K562 (cell line): Measurements from ENCODE around the gene IRF2BP2. TPM values are rescaled to one million over a fixed set of nuclear protein-coding genes. Genes with fewer than 3 reads are reported as not detected.
A peak's percentile ranks its signal among the peaks of the same experiment; 100 is the strongest.

ENCODE experiments used
- ATAC-seq: fragments of 200-7000 bp; cut with Tn5 transposase; 3 replicates; pipeline ENCODE4 v1.9.1; 2020; ENCODE audit warnings: moderate library complexity
- BruUV-seq: library from RNA; stranded (reverse); fragments of 400-500 nt; replicated peaks from 2 replicates; lab custom pipeline; 2021; lab: Mats Ljungman, UMichigan
- CTCF ChIA-PET: fragments of 300-600 bp; formaldehyde crosslinking; extraction: SDS; loops from one replicate; lab custom pipeline; 2021; ENCODE audit warnings: low intra/inter-chr PET ratio; lab: Yijun Ruan, JAX
- POLR2A ChIA-PET: fragments of 300-600, 350-650 bp; sonication (Branson Sonifier 250); formaldehyde crosslinking; extraction: SDS; loops from one replicate; lab custom pipeline; 2021; ENCODE audit warnings: antibody characterized with exemption, inconsistent platforms; lab: Yijun Ruan, JAX
- DNase-seq, 4 experiments: peaks; one replicate each; pipeline versions ENCODE4 v3.0.0 to v3.0.0-alpha.2; 2011 to 2018; ENCODE audit warnings: low spot score in 3 of 4, mixed read lengths in 3 of 4; ENCODE audit errors: extremely low read depth in 1 of 4
- FAIRE-seq: peaks from 2 replicates; lab custom pipeline; 2011; peaks lifted over from hg19 to GRCh38; lab: Jason Lieb, UNC
- H2AFZ ChIP-seq: 2 replicates; pipeline ENCODE4 v1.6.0; 2011; ENCODE audit warnings: low read depth, low read length, control low read depth, inconsistent platforms
- H3K27ac ChIP-seq: fragments of 200-600 bp; 3 replicates; pipeline ENCODE4 v1.8.0; 2011; ENCODE audit warnings: low read depth, mild to moderate bottlenecking, control low read depth, inconsistent platforms, low read length, moderate library complexity, mixed read lengths; ENCODE audit errors: extremely low read depth
- H3K27me3 ChIP-seq, 2 experiments: fragments of 300-600 bp in 1 of 2; 2 replicates in 1 of 2; 3 replicates in 1 of 2; pipeline versions ENCODE4 v1.6.0 to v1.8.0; 2011; ENCODE audit warnings: inconsistent platforms in 2 of 2, low read length in 2 of 2, mild to moderate bottlenecking in 1 of 2, mixed read lengths in 1 of 2, moderate library complexity in 1 of 2; ENCODE audit not compliant: control insufficient read depth in 2 of 2, insufficient read depth in 2 of 2
- H3K36me3 ChIP-seq: fragments of 300-600 bp; 3 replicates; pipeline ENCODE4 v1.8.0; 2011; ENCODE audit warnings: mild to moderate bottlenecking, low read length, inconsistent platforms; ENCODE audit not compliant: control insufficient read depth, insufficient read depth
- H3K4me1 ChIP-seq, 2 experiments: fragments of 200-600 bp in 1 of 2; replicated peaks in 1 of 2; 2 replicates in 1 of 2; 3 replicates in 1 of 2; pipeline versions ENCODE4 v1.5.1 to v1.8.0; 2011; ENCODE audit warnings: inconsistent platforms in 2 of 2, low read length in 2 of 2, mild to moderate bottlenecking in 1 of 2, mixed read lengths in 1 of 2, moderate library complexity in 1 of 2; ENCODE audit not compliant: control insufficient read depth in 2 of 2, insufficient read depth in 2 of 2
- H3K4me2 ChIP-seq: 2 replicates; pipeline ENCODE4 v1.6.1; 2011; ENCODE audit warnings: low read length, control low read depth, inconsistent platforms, mixed read lengths; ENCODE audit not compliant: insufficient read depth
- H3K4me3 ChIP-seq: fragments of 200-600 bp; sonication (generic), shearing (Covaris generic); 2 replicates; pipeline ENCODE4 v1.5.1; 2016; ENCODE audit warnings: control low read depth, inconsistent platforms
- H3K79me2 ChIP-seq: fragments of 200-600 bp; 3 replicates; pipeline ENCODE4 v1.8.0; 2011; ENCODE audit warnings: low read length, inconsistent platforms; ENCODE audit not compliant: control insufficient read depth, insufficient read depth
- H3K9ac ChIP-seq, 2 experiments: 2 replicates each; pipeline versions ENCODE4 v1.6.0 to v1.6.1; 2011; ENCODE audit warnings: low read depth in 2 of 2, low read length in 2 of 2, control low read depth in 1 of 2, inconsistent platforms in 1 of 2, mild to moderate bottlenecking in 1 of 2, mixed read lengths in 1 of 2; ENCODE audit not compliant: insufficient read depth in 1 of 2
- H3K9me1 ChIP-seq: one replicate; pipeline ENCODE4 v1.6.0; 2011; ENCODE audit warnings: inconsistent platforms, mild to moderate bottlenecking, low read length, moderate library complexity; ENCODE audit not compliant: control insufficient read depth, insufficient read depth
- H3K9me3 ChIP-seq: replicated peaks from 2 replicates; pipeline ENCODE4 v1.5.1; 2011; ENCODE audit warnings: low read depth, low read length, inconsistent platforms; ENCODE audit not compliant: control insufficient read depth, insufficient read depth
- H4K20me1 ChIP-seq: replicated peaks from 2 replicates; pipeline ENCODE4 v1.6.1; 2011; ENCODE audit warnings: low read length, inconsistent platforms, mixed read lengths; ENCODE audit not compliant: control insufficient read depth, insufficient read depth
- JUN ChIP-seq, 2 experiments: sonication (generic) in 1 of 2; formaldehyde crosslinking in 1 of 2; IDR thresholded peaks; 2 replicates each; pipeline versions ENCODE4 v1.6.1 to v1.8.0; 2012 to 2022; ENCODE audit warnings: borderline replicate concordance in 2 of 2, mild to moderate bottlenecking in 2 of 2, improper control_type of control experiment in 1 of 2, low read depth in 1 of 2, low read length in 1 of 2, missing genetic modification reagents in 1 of 2
- LARP7 ChIP-seq: fragments of 450-650 bp; IDR thresholded peaks from 2 replicates; pipeline ENCODE4 v1.6.1; 2016
- WGBS: fragments of 100-300 bp; shearing (Covaris generic); methylation state at CpG from one replicate; pipeline ENCODE4 v1.1.6; 2016; ENCODE audit warnings: low coverage, mixed read lengths; ENCODE audit not compliant: insufficient coverage; ENCODE audit errors: missing lambda C conversion rate; 5-methylcytosine and 5-hydroxymethylcytosine counted together
- in situ Hi-C: fragments of 300-500 bp; cut with MboI; formaldehyde crosslinking; loops from 4 replicates; pipeline ENCODE4 v1.15.0; 2018; ENCODE audit warnings: inconsistent platforms, mixed read lengths
- intact Hi-C: fragments of 100-400 bp; cut with micrococcal nuclease; formaldehyde crosslinking; loops from 2 replicates; pipeline ENCODE4 v1.14.2; 2022
- polyA plus RNA-seq, 8 experiments: library from polyadenylated mRNA; depleted of rRNA in 4 of 8; stranded (reverse) in 5 of 8; unstranded in 3 of 8; fragments of >200 nt; fragmentation: Nextera tagmentation in 2 of 8; fragmentation: Illumina TruSeq in 1 of 8; extraction: Ambion mirVana in 2 of 8; extraction: Trizol in 1 of 8; gene quantifications; 2 replicates each; pipeline versions ENCODE4 v1.2.1 to v1.2.3, GENCODE V29; 2011 to 2014; ENCODE audit warnings: inconsistent platforms in 1 of 8, missing spikeins in 1 of 8
- total RNA-seq, 7 experiments: library from RNA; depleted of rRNA in 6 of 7; stranded (reverse); fragments of >200 nt in 6 of 7; fragmentation: Illumina TruSeq in 2 of 7; extraction: Trizol in 2 of 7; gene quantifications; 2 replicates each; pipeline versions ENCODE4 v1.2.1 to v1.2.3, GENCODE V29; 2011 to 2021; ENCODE audit warnings: low replicate concordance in 1 of 7
- TF ChIP-seq, protein P1 (sequence below), 3 experiments: IDR thresholded peaks in 2 of 3; conservative IDR thresholded peaks in 1 of 3; 2 replicates each; pipeline ENCODE4 v1.5.1; 2011 to 2012; ENCODE audit warnings: low read length in 3 of 3, mild to moderate bottlenecking in 3 of 3, control low read depth in 2 of 3, improper control_type of control experiment in 1 of 3, inconsistent platforms in 1 of 3, low read depth in 1 of 3, mixed read lengths in 1 of 3, moderate library complexity in 1 of 3; ENCODE audit not compliant: insufficient read depth in 2 of 3

Gene IRF2BP2
- total and polyA plus RNA-seq, 9 of the 15 experiments (the other 6 are each of a cell fraction or from before 2014, with no cell fraction given) = 7.7 to 68.6 (median 22.1) TPM

DNA sequence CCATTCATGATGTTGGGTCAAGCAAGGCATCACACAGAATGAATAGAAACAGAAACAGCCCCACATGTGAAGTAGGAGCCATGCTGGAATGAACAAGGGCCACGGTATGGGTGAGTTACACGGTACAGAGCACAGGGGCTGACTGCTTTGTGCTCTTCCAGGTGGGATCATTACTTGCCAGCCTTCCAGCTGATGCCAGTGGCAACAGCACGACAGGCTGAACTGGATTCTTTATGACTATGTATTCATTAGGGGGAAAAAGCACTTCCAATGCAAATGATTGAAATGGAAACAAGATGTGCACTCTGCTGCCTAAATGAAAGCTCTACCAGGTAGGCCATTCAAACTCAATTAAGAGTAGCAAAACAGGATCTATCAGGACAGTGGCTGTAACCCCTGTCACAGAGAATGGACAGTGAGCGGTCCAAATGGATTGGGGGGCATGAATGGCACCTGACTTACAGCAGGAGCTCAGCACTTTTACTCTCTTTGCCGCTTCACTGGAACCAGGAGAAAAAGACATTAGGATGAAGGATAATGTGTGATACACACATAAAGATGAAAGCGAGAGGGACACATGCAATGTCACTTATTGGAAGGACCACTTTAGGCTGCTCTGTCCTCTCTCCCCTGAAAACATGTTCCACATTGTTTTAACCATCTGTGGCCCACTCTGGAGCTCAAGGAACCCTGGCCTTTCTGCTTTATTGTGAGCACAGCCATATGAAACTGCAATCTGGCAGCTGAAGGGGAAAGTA, 23.4 kb upstream of the IRF2BP2 start:
- Histone ChIP-seq H3K4me1 (no peaks in the 10 kb centered on the region), H3K36me3 (no peaks in the 10 kb centered on the region), H3K79me2 (no peaks in the 10 kb centered on the region), H3K4me2 (no peak overlapping the region), H3K27ac (no peak overlapping the region), H3K27me3 (no peaks in the 10 kb centered on the region), H4K20me1 (no peaks in the 10 kb centered on the region), H3K9ac (no peak overlapping the region), H3K9me1 (no peaks in the 10 kb centered on the region), H2AFZ (0 out of 2 replicates have a peak overlapping the region, but pooled peaks have one; percentile 36), H3K4me3 (no peak overlapping the region), H3K9me3 (no peaks in the 10 kb centered on the region)
- ATAC-seq = no peak; the same call in 2 of the 3 replicates
- in situ Hi-C loops (no loop called here), intact Hi-C loops (no loop called here)
- no TSS peak for BruUV-seq
- DNase-seq = no peak
- TF ChIP-seq, protein P1, sequence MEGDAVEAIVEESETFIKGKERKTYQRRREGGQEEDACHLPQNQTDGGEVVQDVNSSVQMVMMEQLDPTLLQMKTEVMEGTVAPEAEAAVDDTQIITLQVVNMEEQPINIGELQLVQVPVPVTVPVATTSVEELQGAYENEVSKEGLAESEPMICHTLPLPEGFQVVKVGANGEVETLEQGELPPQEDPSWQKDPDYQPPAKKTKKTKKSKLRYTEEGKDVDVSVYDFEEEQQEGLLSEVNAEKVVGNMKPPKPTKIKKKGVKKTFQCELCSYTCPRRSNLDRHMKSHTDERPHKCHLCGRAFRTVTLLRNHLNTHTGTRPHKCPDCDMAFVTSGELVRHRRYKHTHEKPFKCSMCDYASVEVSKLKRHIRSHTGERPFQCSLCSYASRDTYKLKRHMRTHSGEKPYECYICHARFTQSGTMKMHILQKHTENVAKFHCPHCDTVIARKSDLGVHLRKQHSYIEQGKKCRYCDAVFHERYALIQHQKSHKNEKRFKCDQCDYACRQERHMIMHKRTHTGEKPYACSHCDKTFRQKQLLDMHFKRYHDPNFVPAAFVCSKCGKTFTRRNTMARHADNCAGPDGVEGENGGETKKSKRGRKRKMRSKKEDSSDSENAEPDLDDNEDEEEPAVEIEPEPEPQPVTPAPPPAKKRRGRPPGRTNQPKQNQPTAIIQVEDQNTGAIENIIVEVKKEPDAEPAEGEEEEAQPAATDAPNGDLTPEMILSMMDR (IDR thresholded peaks at IDR 0.05 in 2 of 3, conservative IDR thresholded peaks at IDR 0.05 in 1 of 3; ENCODE audit: insufficient read depth in 2 of 3, low read depth in 1 of 3, low read length in 3 of 3) = no peak
- no peak for TF ChIP-seq LARP7
- TF ChIP-seq JUN (IDR thresholded peaks at IDR 0.05; ENCODE audit: borderline replicate concordance, low read depth, low read length) = no peak
- TF ChIP-seq JUN (CRISPR knock-in tag; IDR thresholded peaks at IDR 0.05; ENCODE audit: borderline replicate concordance) = no peak
- FAIRE-seq = no peak
- ChIA-PET CTCF (no interaction called here), POLR2A (interaction anchor here (0.7 to 1.7 kb wide), 6 partner anchors 9 to 126 kb away, joined by 3 to 6 read pairs (median 4); no protein-coding TSS in a partner anchor)
- WGBS = 44% methylated on average over 6 of the region's 6 CpGs
